CD14-positive monocyte (primary cell): ENCODE measurements around the gene TBC1D19. TPM values are rescaled to one million over a fixed set of nuclear protein-coding genes. Genes with fewer than 3 reads are reported as not detected.
"Not testable (repeated sequence)": the region's sequence is repeated elsewhere in the genome, so short reads cannot be mapped to it uniquely, and the experiment has no call there.

Experiments used
- DNase-seq, 3 donors: peaks; one replicate each; pipeline ENCODE4 v3.0.0-alpha.2; 2011 to 2022
- H2AFZ ChIP-seq: 2 replicates; pipeline ENCODE4 v1.6.0; 2012; ENCODE audit warnings: mild to moderate bottlenecking, low read depth, low read length, inconsistent platforms; ENCODE audit not compliant: insufficient read depth, poor library complexity, severe bottlenecking
- H3K27ac ChIP-seq, 2 donors: 1 replicate in 1 of 2; 2 replicates in 1 of 2; pipeline ENCODE4 v1.5.1; 2012 to 2013; ENCODE audit warnings: low read length in 2 of 2, control low read depth in 1 of 2, inconsistent platforms in 1 of 2, low read depth in 1 of 2, mild to moderate bottlenecking in 1 of 2
- H3K27me3 ChIP-seq, 2 donors: one replicate each; pipeline versions ENCODE4 v1.6.0 to v1.6.1; 2011 to 2013; ENCODE audit warnings: low read length in 2 of 2; ENCODE audit not compliant: control insufficient read depth in 2 of 2, insufficient read depth in 2 of 2
- H3K36me3 ChIP-seq, 2 donors: replicated peaks in 1 of 2; 1 replicate in 1 of 2; 2 replicates in 1 of 2; pipeline versions ENCODE4 v1.5.1 to v1.6.1; 2012 to 2013; ENCODE audit warnings: low read length in 2 of 2, control low read depth in 1 of 2, inconsistent platforms in 1 of 2, mild to moderate bottlenecking in 1 of 2; ENCODE audit not compliant: insufficient read depth in 2 of 2, control insufficient read depth in 1 of 2
- H3K4me1 ChIP-seq, 2 donors: 1 replicate in 1 of 2; 2 replicates in 1 of 2; pipeline versions ENCODE4 v1.5.1 to v1.6.1; 2012 to 2013; ENCODE audit warnings: low read length in 2 of 2, control low read depth in 1 of 2, inconsistent platforms in 1 of 2, mild to moderate bottlenecking in 1 of 2, moderate library complexity in 1 of 2; ENCODE audit not compliant: insufficient read depth in 2 of 2, control insufficient read depth in 1 of 2
- H3K4me2 ChIP-seq: replicated peaks from 2 replicates; pipeline ENCODE3; 2012; ENCODE audit warnings: low read length, moderate library complexity, mild to moderate bottlenecking; ENCODE audit not compliant: poor library complexity, severe bottlenecking; ENCODE audit errors: extremely low read depth
- H3K4me3 ChIP-seq, 3 experiments: fragments of 200-600 bp in 1 of 3; sonication (generic) in 1 of 3; replicated peaks in 1 of 3; 1 replicate in 2 of 3; 2 replicates in 1 of 3; pipeline ENCODE4 v1.5.1; 2011 to 2013; ENCODE audit warnings: low read length in 3 of 3, mild to moderate bottlenecking in 3 of 3, control low read depth in 2 of 3, low read depth in 2 of 3, inconsistent platforms in 1 of 3, moderate library complexity in 1 of 3
- H3K79me2 ChIP-seq: 2 replicates; pipeline ENCODE4 v1.6.0; 2012; ENCODE audit warnings: mild to moderate bottlenecking, control low read depth, inconsistent platforms, low read length, moderate library complexity; ENCODE audit not compliant: insufficient read depth
- H3K9ac ChIP-seq: 2 replicates; pipeline ENCODE4 v1.6.0; 2017; ENCODE audit warnings: low read length, mild to moderate bottlenecking; ENCODE audit not compliant: insufficient read depth, poor library complexity, severe bottlenecking
- H3K9me3 ChIP-seq, 2 donors: replicated peaks in 1 of 2; 1 replicate in 1 of 2; 2 replicates in 1 of 2; pipeline versions ENCODE4 v1.5.1 to v1.6.1; 2012 to 2013; ENCODE audit warnings: low read length in 2 of 2, control low read depth in 1 of 2; ENCODE audit not compliant: control insufficient read depth in 1 of 2, insufficient read depth in 1 of 2
- H4K20me1 ChIP-seq: 2 replicates; pipeline ENCODE4 v1.6.0; 2012; ENCODE audit warnings: mild to moderate bottlenecking, low read length, control low read depth, moderate library complexity; ENCODE audit not compliant: insufficient read depth
- H3K27ac Mint-ChIP-seq, 7 donors: one replicate each; pipeline ENCODE4 v1.8.0; 2020; ENCODE audit warnings: mild to moderate bottlenecking in 7 of 7, mixed read lengths in 7 of 7, moderate library complexity in 6 of 7, inconsistent platforms in 2 of 7
- H3K27me3 Mint-ChIP-seq, 3 donors: one replicate each; pipeline ENCODE4 v1.8.0; 2021 to 2022; ENCODE audit warnings: low read depth in 3 of 3, mild to moderate bottlenecking in 3 of 3, mixed read lengths in 3 of 3, moderate library complexity in 3 of 3, inconsistent platforms in 1 of 3
- H3K36me3 Mint-ChIP-seq, 2 donors: one replicate each; pipeline ENCODE4 v1.8.0; 2020; ENCODE audit warnings: mixed read lengths in 2 of 2, inconsistent platforms in 1 of 2, mild to moderate bottlenecking in 1 of 2
- H3K4me1 Mint-ChIP-seq: one replicate; pipeline ENCODE4 v1.8.0; 2020; ENCODE audit warnings: mild to moderate bottlenecking, mixed read lengths
- H3K4me3 Mint-ChIP-seq, 2 donors: one replicate each; pipeline ENCODE4 v1.8.0; 2020; ENCODE audit warnings: mild to moderate bottlenecking in 2 of 2, mixed read lengths in 2 of 2, moderate library complexity in 1 of 2
- H3K9me3 Mint-ChIP-seq, 7 donors: one replicate each; pipeline ENCODE4 v1.8.0; 2020 to 2022; ENCODE audit warnings: mixed read lengths in 7 of 7, mild to moderate bottlenecking in 6 of 7, moderate library complexity in 6 of 7, inconsistent platforms in 2 of 7
- WGBS: methylation state at CpG from one replicate; pipeline ENCODE4 v1.1.5; 2013; ENCODE audit warnings: missing lambda C conversion rate; ENCODE audit not compliant: insufficient coverage; 5-methylcytosine and 5-hydroxymethylcytosine counted together
- intact Hi-C, 2 donors: fragments of 100-400 bp; cut with micrococcal nuclease; formaldehyde crosslinking; loops; one replicate each; pipeline versions ENCODE4 v1.15.0 to v1.15.1; 2023
- polyA plus RNA-seq, 3 donors: library from polyadenylated mRNA; depleted of rRNA in 1 of 3; unstranded in 2 of 3; stranded (reverse) in 1 of 3; fragments of 300-500 nt in 2 of 3; fragments of >200 nt in 1 of 3; fragmentation: Illumina TruSeq in 2 of 3; gene quantifications; 1 replicate in 2 of 3; 2 replicates in 1 of 3; pipeline ENCODE4 v1.2.3, GENCODE V29; 2012 to 2021
- TF ChIP-seq, protein P1 (sequence below): fragments of 200-600 bp; IDR thresholded peaks from one replicate; pipeline ENCODE4 v1.8.0; 2022; ENCODE audit warnings: antibody characterized with exemption, mild to moderate bottlenecking

TBC1D19 gene
- polyA plus RNA-seq, 3 donors: 0.19 to 0.84 (median 0.33) TPM

DNA sequence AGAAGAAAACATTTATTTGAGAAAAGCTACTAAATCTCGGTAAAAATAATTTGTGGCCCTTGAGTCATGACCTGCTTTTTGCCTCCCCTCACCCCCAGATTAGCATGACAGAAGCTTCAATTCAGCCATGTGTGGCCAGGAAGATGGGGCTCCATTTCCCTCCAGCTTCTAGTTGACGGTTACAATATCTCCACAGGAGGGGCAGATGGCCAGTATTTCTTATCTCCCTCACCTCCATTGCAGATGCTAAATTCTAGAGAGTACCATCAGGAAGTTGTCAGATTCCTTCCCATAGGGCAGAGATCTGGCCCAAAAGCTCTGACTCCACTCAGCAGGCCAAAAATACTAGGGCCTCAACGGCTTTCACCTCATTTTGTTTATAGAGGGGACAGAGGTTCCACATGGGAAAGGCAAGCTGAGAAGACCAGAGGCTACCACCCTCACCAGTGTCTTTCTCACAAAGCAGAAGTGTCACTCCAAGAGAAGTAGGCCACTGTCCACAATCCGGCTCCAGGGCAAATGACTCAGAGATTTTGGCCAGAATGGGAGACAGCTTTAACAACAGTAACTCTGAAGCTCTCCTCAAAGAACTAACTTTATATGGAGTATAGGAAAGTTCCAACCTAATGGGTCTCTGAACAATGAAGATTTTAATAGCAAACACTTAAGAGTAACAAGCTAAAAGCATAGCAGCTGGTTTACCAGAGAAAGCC is 108.3 kb downstream of the TBC1D19 start:
- Mint-ChIP-seq H3K27me3 (peaks cover 0 to 3% (median 0%) of the 10 kb centered on the region in 3 donors), H3K4me1 (no peaks in the 10 kb centered on the region), H3K36me3 (no peaks in the 10 kb centered on the region), H3K4me3 (no peak overlapping the region), H3K9me3 (peaks cover 6 to 24% (median 11%) of the 10 kb centered on the region in 7 donors), H3K27ac (no peak overlapping the region)
- Histone ChIP-seq H3K4me3 (no peak overlapping the region), H3K27ac (no peak overlapping the region), H3K27me3 (no peaks in the 10 kb centered on the region), H3K9ac (no peak overlapping the region), H4K20me1 (no peaks in the 10 kb centered on the region), H3K9me3 (peaks cover 0 to 5% of the 10 kb centered on the region in 2 donors), H3K79me2 (no peaks in the 10 kb centered on the region), H2AFZ (no peak overlapping the region), H3K36me3 (no peaks in the 10 kb centered on the region), H3K4me1 (no peaks in the 10 kb centered on the region), H3K4me2 (no peak overlapping the region)
- intact Hi-C loops: no loop called here
- no peak for DNase-seq
- WGBS: 100% methylated on average over 2 of the region's 4 CpGs
- TF ChIP-seq, protein P1, sequence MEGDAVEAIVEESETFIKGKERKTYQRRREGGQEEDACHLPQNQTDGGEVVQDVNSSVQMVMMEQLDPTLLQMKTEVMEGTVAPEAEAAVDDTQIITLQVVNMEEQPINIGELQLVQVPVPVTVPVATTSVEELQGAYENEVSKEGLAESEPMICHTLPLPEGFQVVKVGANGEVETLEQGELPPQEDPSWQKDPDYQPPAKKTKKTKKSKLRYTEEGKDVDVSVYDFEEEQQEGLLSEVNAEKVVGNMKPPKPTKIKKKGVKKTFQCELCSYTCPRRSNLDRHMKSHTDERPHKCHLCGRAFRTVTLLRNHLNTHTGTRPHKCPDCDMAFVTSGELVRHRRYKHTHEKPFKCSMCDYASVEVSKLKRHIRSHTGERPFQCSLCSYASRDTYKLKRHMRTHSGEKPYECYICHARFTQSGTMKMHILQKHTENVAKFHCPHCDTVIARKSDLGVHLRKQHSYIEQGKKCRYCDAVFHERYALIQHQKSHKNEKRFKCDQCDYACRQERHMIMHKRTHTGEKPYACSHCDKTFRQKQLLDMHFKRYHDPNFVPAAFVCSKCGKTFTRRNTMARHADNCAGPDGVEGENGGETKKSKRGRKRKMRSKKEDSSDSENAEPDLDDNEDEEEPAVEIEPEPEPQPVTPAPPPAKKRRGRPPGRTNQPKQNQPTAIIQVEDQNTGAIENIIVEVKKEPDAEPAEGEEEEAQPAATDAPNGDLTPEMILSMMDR: no peak

DNA sequence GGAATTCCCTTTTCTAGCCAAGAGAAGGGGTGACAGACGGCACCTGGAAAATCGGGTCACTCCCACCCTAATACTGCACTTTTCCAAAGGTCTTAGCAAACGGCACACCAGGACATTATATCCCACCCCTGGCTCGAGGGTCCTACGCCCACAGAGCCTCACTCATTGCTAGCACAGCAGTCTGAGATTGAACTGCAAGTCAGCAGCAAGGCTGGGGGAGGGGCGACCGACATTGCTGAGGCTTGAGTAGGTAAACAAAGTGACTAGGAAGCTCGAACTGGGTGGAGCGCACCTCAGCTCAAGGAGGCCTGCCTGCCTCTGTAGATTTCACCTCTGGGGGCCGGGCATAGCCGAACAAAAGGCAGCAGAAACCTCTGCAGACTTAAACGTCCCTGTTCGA is 110.2 kb downstream of the TBC1D19 start:
- H3K4me3 Mint-ChIP-seq, H3K27ac ChIP-seq, H3K9me3 ChIP-seq, H3K36me3 Mint-ChIP-seq, H3K36me3 ChIP-seq, H3K4me3 ChIP-seq, H4K20me1 ChIP-seq, H3K27me3 Mint-ChIP-seq, H2AFZ ChIP-seq, H3K4me1 ChIP-seq, H3K27me3 ChIP-seq, intact Hi-C loops, H3K9ac ChIP-seq, H3K79me2 ChIP-seq, DNase-seq, H3K4me2 ChIP-seq, H3K27ac Mint-ChIP-seq, H3K4me1 Mint-ChIP-seq: not testable (repeated sequence)
- peaks cover 10 to 30% (median 15%) of the 10 kb centered on the region in 7 donors for H3K9me3 Mint-ChIP-seq
- WGBS: 94% methylated on average over 8 of the region's 13 CpGs
